Activated T-cell treated with anti-CD3 and anti-CD28 coated beads for 1 hour (primary cell): ENCODE measurements around the gene CC2D2A.
"Not testable (repeated sequence)": the region's sequence is repeated elsewhere in the genome, so short reads cannot be mapped to it uniquely, and the experiment has no call there.

Source experiments
- DNase-seq: peaks from one replicate; pipeline ENCODE4 v3.0.0-alpha.2; 2020; ENCODE audit warnings: low read depth

CC2D2A gene

GRCh38 chr4:15557786-15558550 lies 88.3 kb downstream of the CC2D2A start:
- no peak for DNase-seq

GRCh38 chr4:15558561-15558960 lies 88.9 kb downstream of the CC2D2A start:
- no peak for DNase-seq

- DNase-seq: no peak
Observed at GRCh38 chr4:15562114-15562513, 92.4 kb downstream of the CC2D2A start.

- no peak for DNase-seq
Observed at GRCh38 chr4:15562623-15563022, 92.9 kb downstream of the CC2D2A start.

GRCh38 chr4:15563871-15564270 lies 94.2 kb downstream of the CC2D2A start:
- no peak for DNase-seq

GRCh38 chr4:15568821-15569220 lies 99.1 kb downstream of the CC2D2A start:
- no peak for DNase-seq

GRCh38 chr4:15569746-15570145 lies 100.1 kb downstream of the CC2D2A start:
- no peak for DNase-seq

GRCh38 chr4:15575966-15576365 lies 106.3 kb downstream of the CC2D2A start:
- no peak for DNase-seq

GRCh38 chr4:15577508-15577907 lies 107.8 kb downstream of the CC2D2A start:
- DNase-seq: no peak

- no peak for DNase-seq
Observed at GRCh38 chr4:15584785-15585184, 115.1 kb downstream of the CC2D2A start.

GRCh38 chr4:15585331-15585730 lies 115.6 kb downstream of the CC2D2A start:
- no peak for DNase-seq

GRCh38 chr4:15586066-15586465 lies 116.4 kb downstream of the CC2D2A start:
- DNase-seq: no peak

GRCh38 chr4:15587649-15588048 lies 118.0 kb downstream of the CC2D2A start:
- DNase-seq: no peak

- no peak for DNase-seq
Observed at GRCh38 chr4:15592799-15593198, 123.1 kb downstream of the CC2D2A start.

- no peak for DNase-seq
Observed at GRCh38 chr4:15598644-15599043, 129.0 kb downstream of the CC2D2A start.

GRCh38 chr4:15600176-15600575 lies 130.5 kb downstream of the CC2D2A start:
- no peak for DNase-seq

- no peak for DNase-seq
Observed at GRCh38 chr4:15601862-15602261, 132.2 kb downstream of the CC2D2A start.

GRCh38 chr4:15605537-15605936 lies 135.9 kb downstream of the CC2D2A start:
- DNase-seq: no peak

GRCh38 chr4:15610855-15611254 lies 141.2 kb downstream of the CC2D2A start:
- DNase-seq: no peak

- DNase-seq: no peak
Observed at GRCh38 chr4:15612136-15612535, 142.5 kb downstream of the CC2D2A start.

GRCh38 chr4:15614891-15615290 lies 145.2 kb downstream of the CC2D2A start:
- not testable (repeated sequence) for DNase-seq

- not testable (repeated sequence) for DNase-seq
Observed at GRCh38 chr4:15617407-15617806, 147.7 kb downstream of the CC2D2A start.

GRCh38 chr4:15636818-15637217 lies 167.1 kb downstream of the CC2D2A start:
- DNase-seq: no peak

- DNase-seq: no peak
Observed at GRCh38 chr4:15638418-15638817, 168.7 kb downstream of the CC2D2A start.
